IMR-90 (cell line): Measurements from ENCODE around the gene IFI30. TPM values are rescaled to one million over a fixed set of nuclear protein-coding genes. Genes with fewer than 3 reads are reported as not detected.

ENCODE experiments used
- ATAC-seq: fragments of 200-7000 bp; cut with Tn5 transposase; 2 replicates; pipeline ENCODE4 v1.9.1; 2020; ENCODE audit warnings: low read depth, mild to moderate bottlenecking, moderate library complexity
- BruUV-seq: library from RNA; stranded (reverse); fragments of 400-500 nt; replicated peaks from 2 replicates; lab custom pipeline; 2021; lab: Mats Ljungman, UMichigan
- CTCF ChIA-PET: fragments of 300-600 bp; formaldehyde crosslinking; extraction: SDS; loops from one replicate; lab custom pipeline; 2021; ENCODE audit warnings: antibody characterized with exemption; lab: Yijun Ruan, JAX
- POLR2A ChIA-PET: fragments of 300-600 bp; sonication (Branson Sonifier 250); formaldehyde crosslinking; loops from one replicate; lab custom pipeline; 2022; ENCODE audit warnings: antibody characterized with exemption; ENCODE audit not compliant: unreplicated experiment; lab: Charles Lee
- DNase-seq: peaks from one replicate; pipeline ENCODE4 v3.0.0; 2013
- H2AFZ ChIP-seq: replicated peaks from 2 replicates; pipeline ENCODE3; 2013; ENCODE audit warnings: low read length, mild to moderate bottlenecking; ENCODE audit not compliant: poor library complexity
- H2AK5ac ChIP-seq: 2 replicates; pipeline ENCODE4 v1.6.1; 2013; ENCODE audit warnings: low read depth, low read length, inconsistent platforms
- H2AK9ac ChIP-seq: replicated peaks from 2 replicates; pipeline ENCODE3; 2013; ENCODE audit warnings: mild to moderate bottlenecking, low read depth, low read length, moderate library complexity; ENCODE audit not compliant: poor library complexity
- H2BK120ac ChIP-seq: 2 replicates; pipeline ENCODE4 v1.6.1; 2013; ENCODE audit warnings: low read depth, low read length, inconsistent platforms
- H2BK15ac ChIP-seq: 3 replicates; pipeline ENCODE4 v1.6.1; 2013; ENCODE audit warnings: low read depth, low read length, inconsistent platforms
- H2BK20ac ChIP-seq: 2 replicates; pipeline ENCODE4 v1.6.1; 2013; ENCODE audit warnings: low read depth, mild to moderate bottlenecking, inconsistent platforms, low read length, moderate library complexity
- H2BK5ac ChIP-seq: 2 replicates; pipeline ENCODE4 v1.6.1; 2013; ENCODE audit warnings: mild to moderate bottlenecking, low read depth, low read length, inconsistent platforms; ENCODE audit not compliant: poor library complexity, severe bottlenecking
- H3K14ac ChIP-seq: replicated peaks from 2 replicates; pipeline ENCODE4 v1.6.1; 2013; ENCODE audit warnings: low read depth, low read length, inconsistent platforms
- H3K18ac ChIP-seq: 2 replicates; pipeline ENCODE4 v1.6.1; 2013; ENCODE audit warnings: low read depth, low read length, control low read depth
- H3K23ac ChIP-seq: 2 replicates; pipeline ENCODE4 v1.6.1; 2013; ENCODE audit warnings: low read depth, low read length, inconsistent platforms
- H3K27ac ChIP-seq: 2 replicates; pipeline ENCODE4 v1.5.1; 2013; ENCODE audit warnings: mild to moderate bottlenecking, control low read depth, low read length; ENCODE audit not compliant: insufficient read depth
- H3K27me3 ChIP-seq: 2 replicates; pipeline ENCODE4 v1.6.1; 2013; ENCODE audit warnings: low read length; ENCODE audit not compliant: control insufficient read depth, insufficient read depth
- H3K36me3 ChIP-seq: 2 replicates; pipeline ENCODE4 v1.6.1; 2013; ENCODE audit warnings: low read length, mixed read lengths; ENCODE audit not compliant: control insufficient read depth, insufficient read depth
- H3K4ac ChIP-seq: 2 replicates; pipeline ENCODE4 v1.6.1; 2013; ENCODE audit warnings: low read depth, low read length, inconsistent platforms
- H3K4me1 ChIP-seq: 2 replicates; pipeline ENCODE4 v1.6.1; 2013; ENCODE audit warnings: low read length, mixed read lengths; ENCODE audit not compliant: control insufficient read depth, insufficient read depth
- H3K4me2 ChIP-seq: 2 replicates; pipeline ENCODE4 v1.6.1; 2013; ENCODE audit warnings: low read depth, mild to moderate bottlenecking, control low read depth, low read length, moderate library complexity
- H3K4me3 ChIP-seq: 2 replicates; pipeline ENCODE4 v1.5.1; 2013; ENCODE audit warnings: low read depth, mild to moderate bottlenecking, control low read depth, low read length, moderate library complexity; ENCODE audit not compliant: insufficient read depth
- H3K56ac ChIP-seq: 2 replicates; pipeline ENCODE4 v1.6.1; 2013; ENCODE audit warnings: low read length, inconsistent platforms; ENCODE audit not compliant: insufficient read depth; ENCODE audit errors: extremely low read depth
- H3K79me1 ChIP-seq, 2 experiments: 2 replicates each; pipeline ENCODE4 v1.6.1; 2013; ENCODE audit warnings: low read length in 2 of 2, inconsistent platforms in 1 of 2, low read depth in 1 of 2
- H3K9ac ChIP-seq: 2 replicates; pipeline ENCODE4 v1.6.1; 2013; ENCODE audit warnings: low read depth, low read length, control low read depth
- H3K9me1 ChIP-seq: 2 replicates; pipeline ENCODE4 v1.6.1; 2013; ENCODE audit warnings: low read length, inconsistent platforms; ENCODE audit not compliant: insufficient read depth
- H3K9me3 ChIP-seq: 2 replicates; pipeline ENCODE4 v1.6.1; 2013; ENCODE audit warnings: low read length; ENCODE audit not compliant: control insufficient read depth, insufficient read depth
- H4K20me1 ChIP-seq: 2 replicates; pipeline ENCODE4 v1.6.1; 2013; ENCODE audit warnings: low read length, inconsistent platforms; ENCODE audit not compliant: insufficient read depth
- H4K5ac ChIP-seq: 2 replicates; pipeline ENCODE4 v1.6.1; 2013; ENCODE audit warnings: mild to moderate bottlenecking, low read depth, low read length, control low read depth
- H4K8ac ChIP-seq, 2 experiments: 2 replicates each; pipeline ENCODE4 v1.6.1; 2013; ENCODE audit warnings: low read depth in 2 of 2, low read length in 2 of 2, control low read depth in 1 of 2, inconsistent platforms in 1 of 2
- H4K91ac ChIP-seq: 2 replicates; pipeline ENCODE4 v1.6.1; 2013; ENCODE audit warnings: low read depth, low read length, inconsistent platforms; ENCODE audit not compliant: insufficient read depth
- BHLHE40 ChIP-seq: fragments of 150-350 bp; IDR thresholded peaks from 2 replicates; pipeline ENCODE4 v1.6.1; 2016; ENCODE audit warnings: mild to moderate bottlenecking, low read depth, low read length
- CHD1 ChIP-seq: IDR thresholded peaks from 2 replicates; pipeline ENCODE4 v1.6.1; 2012; ENCODE audit warnings: low read depth, low read length, improper control_type of control experiment
- ELK1 ChIP-seq: fragments of 150-350 bp; IDR thresholded peaks from 2 replicates; pipeline ENCODE4 v1.6.1; 2016; ENCODE audit warnings: low read depth, mild to moderate bottlenecking, low read length, moderate library complexity, borderline replicate concordance
- FOS ChIP-seq: fragments of 150-350 bp; IDR thresholded peaks from 2 replicates; pipeline ENCODE4 v1.6.1; 2016; ENCODE audit warnings: low read depth, low read length
- MAFK ChIP-seq: IDR thresholded peaks from 2 replicates; pipeline ENCODE4 v1.6.1; 2012; ENCODE audit warnings: low read depth, low read length, improper control_type of control experiment
- MAZ ChIP-seq: IDR thresholded peaks from 2 replicates; pipeline ENCODE4 v1.6.1; 2012; ENCODE audit warnings: low read depth, mild to moderate bottlenecking, low read length, improper control_type of control experiment, moderate library complexity, borderline replicate concordance
- NFE2L2 ChIP-seq: fragments of 150-350 bp; IDR thresholded peaks from 2 replicates; pipeline ENCODE4 v1.6.1; 2016; ENCODE audit warnings: low read depth, mild to moderate bottlenecking, low read length
- RAD21 ChIP-seq: IDR thresholded peaks from 2 replicates; pipeline ENCODE4 v1.6.1; 2012; ENCODE audit warnings: low read length, improper control_type of control experiment
- RCOR1 ChIP-seq: IDR thresholded peaks from 2 replicates; pipeline ENCODE4 v1.6.1; 2012; ENCODE audit warnings: mild to moderate bottlenecking, low read length, improper control_type of control experiment; ENCODE audit not compliant: insufficient replicate concordance
- RFX5 ChIP-seq: IDR thresholded peaks from 2 replicates; pipeline ENCODE4 v1.8.0; 2012; ENCODE audit warnings: low read depth, mild to moderate bottlenecking, low read length, moderate library complexity
- SMC3 ChIP-seq: fragments of 150-350 bp; IDR thresholded peaks from 2 replicates; pipeline ENCODE4 v1.6.1; 2016; ENCODE audit warnings: low read depth, mild to moderate bottlenecking, antibody characterized with exemption, low read length, moderate library complexity
- USF2 ChIP-seq: fragments of 150-350 bp; IDR thresholded peaks from 2 replicates; pipeline ENCODE4 v1.6.1; 2017; ENCODE audit warnings: mild to moderate bottlenecking, antibody characterized with exemption, low read length, low read depth
- WGBS, 2 experiments: methylation state at CpG; one replicate each; pipeline versions ENCODE4 v1.1.5 to v1.1.7; 2013; ENCODE audit warnings: missing lambda C conversion rate in 2 of 2; ENCODE audit not compliant: insufficient read length in 1 of 2; ENCODE audit errors: extremely low coverage in 2 of 2; 5-methylcytosine and 5-hydroxymethylcytosine counted together
- dilution Hi-C: fragments of 300-500 bp; cut with HindIII; formaldehyde crosslinking; loops from one replicate; pipeline ENCODE4 v1.14.3; 2018; ENCODE audit warnings: low sequenced_read_pairs; ENCODE audit not compliant: unreplicated experiment
- in situ Hi-C: fragments of 300-500 bp; cut with MboI; formaldehyde crosslinking; loops from 3 replicates; pipeline ENCODE4 v1.14.3; 2019; ENCODE audit warnings: low sequenced_read_pairs, inconsistent platforms, mixed read lengths
- intact Hi-C: fragments of 100-400 bp; cut with micrococcal nuclease; formaldehyde crosslinking; loops from 2 replicates; pipeline ENCODE4 v1.10.0; 2022
- polyA plus RNA-seq, 3 experiments: library from polyadenylated mRNA; depleted of rRNA; stranded (reverse); fragments of >200 nt; gene quantifications; 2 replicates each; pipeline ENCODE4 v1.2.3, GENCODE V29; 2012; ENCODE audit warnings: low replicate concordance in 1 of 3
- total RNA-seq: library from RNA; depleted of rRNA; stranded (reverse); fragments of >200 nt; gene quantifications from 2 replicates; pipeline ENCODE4 v1.2.3, GENCODE V29; 2012

Gene IFI30
- total and polyA plus RNA-seq, 2 of the 4 experiments (the other 2 are of a cell fraction), result 2.3 TPM

- TF ChIP-seq ELK1 (no peak), BHLHE40 (no peak)
Measured at GRCh38 chr19:18174983-18175382, 1.4 kb downstream of the IFI30 start (continued).

- no peak overlapping the region for H3K56ac ChIP-seq
- H3K9ac ChIP-seq, result no peak overlapping the region
- no peak overlapping the region for H2BK15ac ChIP-seq
- no peak overlapping the region for H3K23ac ChIP-seq
- peaks cover 3% of the 10 kb centered on the region; the same call in 1 of the 2 replicates for H3K4me1 ChIP-seq
- ATAC-seq, result no peak
- BruUV-seq, result no TSS peak
- no peak overlapping the region; the same call in 1 of the 2 replicates for H3K14ac ChIP-seq
- 85% methylated on average over 5 of the region's 19 CpGs; no CpG with 5 or more reads in 1 of the 2 experiments for WGBS, 2 experiments
- H3K9me3 ChIP-seq, result no peaks in the 10 kb centered on the region
- no peak overlapping the region for H3K4me3 ChIP-seq
- no peaks in the 10 kb centered on the region for H3K36me3 ChIP-seq
- intact Hi-C loops (no loop called here), dilution Hi-C loops (no loop called here), in situ Hi-C loops (no loop called here)
- no peaks in the 10 kb centered on the region for H3K79me1 ChIP-seq
- H2BK20ac ChIP-seq, result no peak overlapping the region
- peak overlapping the region; percentile 13 for H2AK9ac ChIP-seq
- POLR2A ChIA-PET, result no interaction called here
- no peak overlapping the region for H2AK5ac ChIP-seq
- no peak overlapping the region for H2BK120ac ChIP-seq
- H3K18ac ChIP-seq, result no peak overlapping the region
- CTCF ChIA-PET, result interaction anchor here (1.0 kb wide), 1 partner anchor 9 kb away, joined by 4 read pairs; no protein-coding TSS in a partner anchor
- H4K20me1 ChIP-seq, result no peaks in the 10 kb centered on the region
- no peak overlapping the region for H3K27ac ChIP-seq
- no peak overlapping the region for H3K4me2 ChIP-seq
- no peak overlapping the region for H2BK5ac ChIP-seq
- no peak overlapping the region for H2AFZ ChIP-seq
- H4K8ac ChIP-seq, result no peak overlapping the region
- no peak overlapping the region for H4K5ac ChIP-seq
- peaks cover 4% of the 10 kb centered on the region; the same call in 1 of the 2 replicates for H3K27me3 ChIP-seq
- no peak overlapping the region for H3K4ac ChIP-seq
- H4K91ac ChIP-seq, result no peak overlapping the region
- DNase-seq, result no peak
- 0 out of 2 replicates have a peak, but pooled peaks cover 3% of the 10 kb centered on the region for H3K9me1 ChIP-seq
- no peak for TF ChIP-seq RFX5
- no peak for TF ChIP-seq CHD1
- no peak for TF ChIP-seq ELK1
- TF ChIP-seq MAFK, result no peak
- TF ChIP-seq FOS, result no peak
- TF ChIP-seq RCOR1, result no peak
- no peak for TF ChIP-seq BHLHE40
- no peak for TF ChIP-seq NFE2L2
- no peak for TF ChIP-seq USF2
- TF ChIP-seq MAZ, result no peak
- TF ChIP-seq SMC3, result no peak
- no peak for TF ChIP-seq RAD21
Measured at GRCh38 chr19:18176367-18177310, 3.0 kb downstream of the IFI30 start.
